Measurements from ENCODE around the gene APOL4.

- TF ChIP-seq, protein P1, sequence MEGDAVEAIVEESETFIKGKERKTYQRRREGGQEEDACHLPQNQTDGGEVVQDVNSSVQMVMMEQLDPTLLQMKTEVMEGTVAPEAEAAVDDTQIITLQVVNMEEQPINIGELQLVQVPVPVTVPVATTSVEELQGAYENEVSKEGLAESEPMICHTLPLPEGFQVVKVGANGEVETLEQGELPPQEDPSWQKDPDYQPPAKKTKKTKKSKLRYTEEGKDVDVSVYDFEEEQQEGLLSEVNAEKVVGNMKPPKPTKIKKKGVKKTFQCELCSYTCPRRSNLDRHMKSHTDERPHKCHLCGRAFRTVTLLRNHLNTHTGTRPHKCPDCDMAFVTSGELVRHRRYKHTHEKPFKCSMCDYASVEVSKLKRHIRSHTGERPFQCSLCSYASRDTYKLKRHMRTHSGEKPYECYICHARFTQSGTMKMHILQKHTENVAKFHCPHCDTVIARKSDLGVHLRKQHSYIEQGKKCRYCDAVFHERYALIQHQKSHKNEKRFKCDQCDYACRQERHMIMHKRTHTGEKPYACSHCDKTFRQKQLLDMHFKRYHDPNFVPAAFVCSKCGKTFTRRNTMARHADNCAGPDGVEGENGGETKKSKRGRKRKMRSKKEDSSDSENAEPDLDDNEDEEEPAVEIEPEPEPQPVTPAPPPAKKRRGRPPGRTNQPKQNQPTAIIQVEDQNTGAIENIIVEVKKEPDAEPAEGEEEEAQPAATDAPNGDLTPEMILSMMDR (IDR thresholded peaks at IDR 0.05) = no peak
- TF ChIP-seq ZNF232 (CRISPR knock-in tag; IDR thresholded peaks at IDR 0.05) (no peak), MAX (CRISPR knock-in tag; IDR thresholded peaks at IDR 0.05) (no peak), ZNF416 (CRISPR knock-in tag; IDR thresholded peaks at IDR 0.05) (no peak), FOXJ3 (CRISPR knock-in tag; IDR thresholded peaks at IDR 0.05; ENCODE audit: borderline replicate concordance) (no peak), JUN (CRISPR knock-in tag; IDR thresholded peaks at IDR 0.05) (no peak), ATF3 (CRISPR knock-in tag; conservative IDR thresholded peaks at IDR 0.05) (no peak)
- TF ChIP-seq, protein P2, sequence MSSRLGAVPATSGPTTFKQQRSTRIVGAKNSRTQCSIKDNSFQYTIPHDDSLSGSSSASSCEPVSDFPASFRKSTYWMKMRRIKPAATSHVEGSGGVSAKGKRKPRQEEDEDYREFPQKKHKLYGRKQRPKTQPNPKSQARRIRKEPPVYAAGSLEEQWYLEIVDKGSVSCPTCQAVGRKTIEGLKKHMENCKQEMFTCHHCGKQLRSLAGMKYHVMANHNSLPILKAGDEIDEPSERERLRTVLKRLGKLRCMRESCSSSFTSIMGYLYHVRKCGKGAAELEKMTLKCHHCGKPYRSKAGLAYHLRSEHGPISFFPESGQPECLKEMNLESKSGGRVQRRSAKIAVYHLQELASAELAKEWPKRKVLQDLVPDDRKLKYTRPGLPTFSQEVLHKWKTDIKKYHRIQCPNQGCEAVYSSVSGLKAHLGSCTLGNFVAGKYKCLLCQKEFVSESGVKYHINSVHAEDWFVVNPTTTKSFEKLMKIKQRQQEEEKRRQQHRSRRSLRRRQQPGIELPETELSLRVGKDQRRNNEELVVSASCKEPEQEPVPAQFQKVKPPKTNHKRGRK (CRISPR knock-in tag; IDR thresholded peaks at IDR 0.05; ENCODE audit: borderline replicate concordance) = no peak
Observed at GRCh38 chr22:36191106-36191836, 10.3 kb downstream of the APOL4 start.

All from WTC11 (cell line).